Mesendoderm (in vitro differentiated cells): ENCODE measurements around the gene MYOM3.

Experiments
- DNase-seq: peaks from one replicate; pipeline ENCODE4 v3.0.0; 2013
- H2AK5ac ChIP-seq: 2 replicates; pipeline ENCODE4 v1.6.1; 2013; ENCODE audit warnings: low read length, inconsistent platforms
- H2BK120ac ChIP-seq: 2 replicates; pipeline ENCODE4 v1.6.1; 2013; ENCODE audit warnings: low read depth, mild to moderate bottlenecking, low read length, moderate library complexity, mixed read lengths
- H2BK15ac ChIP-seq: replicated peaks from 2 replicates; pipeline ENCODE4 v1.6.1; 2013; ENCODE audit warnings: low read depth, mild to moderate bottlenecking, moderate library complexity
- H2BK5ac ChIP-seq: 2 replicates; pipeline ENCODE4 v1.6.1; 2013; ENCODE audit warnings: low read length, inconsistent platforms
- H3K18ac ChIP-seq: 2 replicates; pipeline ENCODE4 v1.6.1; 2013; ENCODE audit warnings: mild to moderate bottlenecking, low read length, mixed read lengths
- H3K23ac ChIP-seq: one replicate; pipeline ENCODE4 v1.6.1; 2013; ENCODE audit warnings: low read length
- H3K27ac ChIP-seq: 2 replicates; pipeline ENCODE4 v1.5.1; 2013; ENCODE audit warnings: low read depth, mild to moderate bottlenecking, inconsistent platforms, low read length, moderate library complexity
- H3K27me3 ChIP-seq: 2 replicates; pipeline ENCODE4 v1.6.1; 2013; ENCODE audit warnings: low read length, control low read depth, mild to moderate bottlenecking, inconsistent platforms; ENCODE audit not compliant: insufficient read depth, poor library complexity
- H3K36me3 ChIP-seq: 2 replicates; pipeline ENCODE4 v1.6.1; 2013; ENCODE audit warnings: low read length, inconsistent platforms; ENCODE audit not compliant: control insufficient read depth, insufficient read depth
- H3K4ac ChIP-seq: one replicate; pipeline ENCODE4 v1.6.1; 2013; ENCODE audit warnings: low read depth, mild to moderate bottlenecking, low read length, moderate library complexity
- H3K4me1 ChIP-seq: 2 replicates; pipeline ENCODE4 v1.6.1; 2013; ENCODE audit warnings: low read depth, low read length, inconsistent platforms; ENCODE audit not compliant: control insufficient read depth
- H3K4me2 ChIP-seq: 2 replicates; pipeline ENCODE4 v1.6.1; 2013; ENCODE audit warnings: low read length
- H3K4me3 ChIP-seq: 2 replicates; pipeline ENCODE4 v1.5.1; 2013; ENCODE audit warnings: mild to moderate bottlenecking, low read length
- H3K56ac ChIP-seq: one replicate; pipeline ENCODE4 v1.6.1; 2013; ENCODE audit warnings: low read length
- H3K79me1 ChIP-seq: 2 replicates; pipeline ENCODE4 v1.6.1; 2013; ENCODE audit warnings: low read length, inconsistent platforms
- H3K79me2 ChIP-seq: 2 replicates; pipeline ENCODE4 v1.6.1; 2013; ENCODE audit warnings: mild to moderate bottlenecking, low read length; ENCODE audit not compliant: control insufficient read depth, insufficient read depth
- H3K9ac ChIP-seq: 2 replicates; pipeline ENCODE4 v1.6.1; 2013; ENCODE audit warnings: low read length, inconsistent platforms
- H4K5ac ChIP-seq: one replicate; pipeline ENCODE4 v1.6.1; 2013; ENCODE audit warnings: low read length
- H4K8ac ChIP-seq: one replicate; pipeline ENCODE4 v1.6.1; 2013; ENCODE audit warnings: low read depth, mild to moderate bottlenecking, control low read depth, low read length, moderate library complexity
- WGBS: extraction: QIAGEN DNeasy Blood & Tissue Kit; methylation state at CpG from one replicate; pipeline ENCODE4 v1.1.7; 2013; ENCODE audit warnings: low lambda C conversion rate, missing lambda C conversion rate; ENCODE audit not compliant: insufficient coverage; ENCODE audit errors: extremely low coverage; 5-methylcytosine and 5-hydroxymethylcytosine counted together

Gene MYOM3

DNA sequence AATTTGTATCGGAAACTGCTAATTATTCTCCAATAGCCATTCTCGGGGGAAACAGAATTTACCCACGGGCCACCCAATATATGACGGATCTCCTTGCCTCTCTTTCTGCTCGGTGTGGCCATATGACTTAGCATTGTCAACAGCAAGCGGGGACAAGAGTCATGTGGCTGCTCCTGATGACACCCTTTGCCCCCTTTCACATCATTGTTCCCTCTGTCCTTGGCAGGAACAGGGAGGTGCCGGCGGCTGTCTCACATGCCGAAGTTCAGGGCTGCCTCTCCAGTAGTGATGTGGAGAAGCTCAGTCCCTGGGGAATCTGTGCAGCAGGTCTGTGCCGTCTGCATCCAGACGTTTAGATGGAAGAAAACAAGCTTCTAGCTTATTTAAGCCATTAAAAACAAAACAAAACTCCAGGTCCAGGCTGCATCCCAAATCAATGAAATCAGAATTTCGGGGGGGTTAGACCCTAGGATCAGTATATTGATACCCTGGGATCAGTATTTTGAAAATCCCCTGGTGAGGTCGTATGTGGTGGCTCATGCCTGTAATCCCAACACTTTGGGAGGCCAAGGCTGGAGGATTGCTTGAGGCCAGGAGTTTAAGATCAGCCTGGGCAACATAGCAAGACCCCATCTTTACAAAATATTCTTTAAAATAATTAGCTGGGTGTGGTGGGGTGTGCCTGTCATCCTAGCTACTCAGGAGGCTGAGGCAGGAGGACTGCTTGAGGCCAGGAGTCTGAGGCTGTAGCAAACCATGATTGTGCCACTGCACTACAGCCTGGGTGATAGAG, 10.8 kb downstream of the MYOM3 start:
- Histone ChIP-seq H4K5ac (no peak overlapping the region), H2BK120ac (no peak overlapping the region), H2BK15ac (no peak overlapping the region), H3K4me1 (no peaks in the 10 kb centered on the region), H3K9ac (no peak overlapping the region), H3K18ac (no peak overlapping the region), H3K79me2 (no peaks in the 10 kb centered on the region), H3K27me3 (no peaks in the 10 kb centered on the region), H3K79me1 (no peaks in the 10 kb centered on the region), H2BK5ac (no peak overlapping the region), H3K27ac (no peak overlapping the region), H3K23ac (no peak overlapping the region), H3K36me3 (no peaks in the 10 kb centered on the region), H3K4ac (no peak overlapping the region), H2AK5ac (no peak overlapping the region), H3K56ac (no peak overlapping the region), H3K4me2 (no peak overlapping the region), H4K8ac (no peak overlapping the region), H3K4me3 (no peak overlapping the region)
- no CpG with 5 or more reads among the region's 13 CpGs for WGBS
- DNase-seq: no peak

DNA sequence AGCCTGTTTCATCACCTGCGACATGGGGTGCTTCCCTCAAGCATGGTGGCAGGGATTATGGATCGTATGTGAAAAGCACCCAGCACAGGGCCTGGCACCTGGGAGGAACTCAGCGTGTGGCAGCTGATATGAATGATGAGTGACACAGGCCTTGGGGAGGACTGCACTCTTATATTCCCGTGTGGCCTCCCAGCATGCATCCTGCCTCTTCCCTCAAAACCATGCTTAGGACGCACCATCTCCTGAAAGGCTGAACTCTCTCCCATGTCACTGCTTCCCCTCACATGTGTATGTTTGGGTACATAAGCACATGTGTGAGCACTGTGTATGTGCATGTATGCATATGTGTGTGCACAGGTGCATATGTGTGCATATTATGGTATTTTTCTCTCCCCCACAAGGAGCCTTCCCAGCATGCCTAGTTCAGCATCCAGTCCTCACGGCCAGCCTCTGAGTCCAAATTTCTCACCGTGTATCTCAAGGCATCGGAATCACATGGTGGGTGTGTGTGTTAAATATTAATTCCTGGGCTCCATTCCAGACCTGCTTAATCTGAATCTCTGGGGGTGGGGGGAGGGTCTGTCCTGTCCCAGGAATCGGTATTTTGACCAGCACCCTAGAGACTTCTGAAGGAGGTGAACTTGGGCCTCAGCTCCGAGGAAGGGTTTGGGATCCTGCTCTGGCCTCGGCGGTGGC, 12.8 kb downstream of the MYOM3 start:
- Histone ChIP-seq H4K5ac (no peak overlapping the region), H2BK120ac (no peak overlapping the region), H3K27ac (no peak overlapping the region), H3K4me2 (no peak overlapping the region), H3K4ac (no peak overlapping the region), H3K18ac (no peak overlapping the region), H3K79me2 (no peaks in the 10 kb centered on the region), H3K23ac (no peak overlapping the region), H3K9ac (no peak overlapping the region), H3K56ac (no peak overlapping the region), H2BK15ac (no peak overlapping the region), H3K4me1 (no peaks in the 10 kb centered on the region), H3K4me3 (no peak overlapping the region), H2BK5ac (no peak overlapping the region), H2AK5ac (no peak overlapping the region), H3K36me3 (no peaks in the 10 kb centered on the region), H3K27me3 (no peaks in the 10 kb centered on the region), H3K79me1 (no peaks in the 10 kb centered on the region), H4K8ac (no peak overlapping the region)
- DNase-seq: no peak
- no CpG with 5 or more reads among the region's 12 CpGs for WGBS

DNA sequence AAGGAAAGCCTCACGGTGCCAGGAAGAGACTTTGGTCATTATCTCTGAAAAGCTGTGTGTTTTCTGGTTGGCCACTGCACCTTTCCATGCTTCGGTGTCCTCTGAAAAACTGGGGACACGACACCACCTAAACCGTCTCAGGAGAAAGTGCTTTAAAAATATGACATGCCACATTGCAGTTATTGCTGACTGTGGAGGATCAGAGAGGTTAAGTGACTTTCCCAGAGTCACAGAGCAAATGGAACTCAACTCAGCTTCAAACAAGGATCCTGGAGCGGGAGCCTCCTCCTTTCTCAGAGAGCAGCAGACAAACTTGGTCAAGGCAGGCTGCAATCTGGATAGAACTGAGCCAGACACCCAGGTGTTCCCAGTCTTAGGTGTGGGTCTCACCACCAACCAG, 13.8 kb downstream of the MYOM3 start:
- Histone ChIP-seq H2BK5ac (no peak overlapping the region), H2AK5ac (no peak overlapping the region), H3K27ac (no peak overlapping the region), H2BK120ac (no peak overlapping the region), H3K4me3 (no peak overlapping the region), H3K9ac (no peak overlapping the region), H4K8ac (no peak overlapping the region), H3K27me3 (no peaks in the 10 kb centered on the region), H3K79me2 (no peaks in the 10 kb centered on the region), H4K5ac (no peak overlapping the region), H3K79me1 (no peaks in the 10 kb centered on the region), H3K4me2 (no peak overlapping the region), H3K18ac (no peak overlapping the region), H3K36me3 (no peaks in the 10 kb centered on the region), H3K23ac (no peak overlapping the region), H2BK15ac (no peak overlapping the region), H3K4ac (no peak overlapping the region), H3K56ac (no peak overlapping the region), H3K4me1 (no peaks in the 10 kb centered on the region)
- no peak for DNase-seq
- no CpG with 5 or more reads among the region's 5 CpGs for WGBS

DNA sequence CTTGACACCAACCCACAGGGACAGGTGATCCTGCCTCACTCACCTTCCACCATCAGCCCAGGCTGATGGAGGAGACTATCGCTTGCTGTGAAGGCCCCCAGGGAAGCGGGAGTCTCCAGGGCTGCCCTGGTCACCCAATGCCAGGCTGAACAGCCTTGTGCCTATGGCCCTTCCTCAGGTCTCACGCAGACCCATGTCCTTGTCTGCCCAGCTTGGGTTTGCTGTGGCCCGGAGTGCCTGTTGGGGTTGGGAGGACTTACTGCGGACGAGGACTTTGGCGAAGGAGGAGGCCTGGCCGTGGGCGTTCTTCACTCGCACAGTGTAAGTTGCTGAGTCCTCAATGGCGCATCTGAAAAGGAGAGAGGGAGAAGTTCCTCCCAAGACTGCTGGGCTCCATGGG, 14.3 kb downstream of the MYOM3 start:
- Histone ChIP-seq H2AK5ac (no peak overlapping the region), H3K18ac (no peak overlapping the region), H3K23ac (no peak overlapping the region), H3K56ac (no peak overlapping the region), H3K36me3 (no peaks in the 10 kb centered on the region), H3K4me2 (no peak overlapping the region), H3K9ac (no peak overlapping the region), H3K4me3 (no peak overlapping the region), H2BK15ac (no peak overlapping the region), H2BK120ac (no peak overlapping the region), H3K4me1 (no peaks in the 10 kb centered on the region), H3K27me3 (no peaks in the 10 kb centered on the region), H3K79me1 (no peaks in the 10 kb centered on the region), H2BK5ac (no peak overlapping the region), H3K27ac (no peak overlapping the region), H4K8ac (no peak overlapping the region), H3K79me2 (no peaks in the 10 kb centered on the region), H4K5ac (no peak overlapping the region), H3K4ac (no peak overlapping the region)
- no peak for DNase-seq
- no CpG with 5 or more reads among the region's 11 CpGs for WGBS

DNA sequence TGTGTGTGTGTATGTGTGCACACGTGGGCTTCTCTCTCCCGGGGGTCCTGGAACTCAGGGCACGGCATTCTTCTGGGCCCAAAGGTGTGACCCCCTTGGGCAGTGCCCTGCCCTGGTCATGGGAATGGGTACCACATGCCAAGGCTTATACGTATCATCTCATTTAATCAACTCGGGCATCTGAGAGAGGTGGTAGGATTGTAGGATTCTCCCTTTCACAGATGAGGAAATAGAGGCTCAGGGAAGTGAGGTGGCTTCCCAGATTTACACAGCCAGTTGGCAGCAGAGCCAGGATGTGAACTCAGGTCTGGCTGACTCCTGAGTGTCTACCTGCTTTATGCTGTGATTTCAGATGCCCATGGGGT, 15.2 kb downstream of the MYOM3 start:
- whole genome bisulfite sequencing: no CpG with 5 or more reads among the region's 5 CpGs

More for the DNA sequence above, 15.2 kb downstream of the MYOM3 start:
- Histone ChIP-seq H3K56ac (no peak overlapping the region), H2AK5ac (no peak overlapping the region), H3K4me2 (no peak overlapping the region), H3K27me3 (no peaks in the 10 kb centered on the region), H3K79me2 (no peaks in the 10 kb centered on the region), H3K4me1 (no peaks in the 10 kb centered on the region), H4K8ac (no peak overlapping the region), H3K4ac (no peak overlapping the region), H2BK120ac (no peak overlapping the region), H3K23ac (no peak overlapping the region), H2BK15ac (no peak overlapping the region), H2BK5ac (no peak overlapping the region), H3K18ac (no peak overlapping the region), H4K5ac (no peak overlapping the region), H3K36me3 (no peaks in the 10 kb centered on the region), H3K9ac (no peak overlapping the region), H3K79me1 (no peaks in the 10 kb centered on the region), H3K4me3 (no peak overlapping the region), H3K27ac (no peak overlapping the region)
- DNase-seq: no peak
